ENCODE data around the gene GUCA1C. TPM values are rescaled to one million over a fixed set of nuclear protein-coding genes. Genes with fewer than 3 reads are reported as not detected.

The GUCA1C gene
- total and polyA plus RNA-seq, 2 of the 13 experiments (the other 11 are each of a cell fraction or from before 2014, with no cell fraction given), result not detected

DNA sequence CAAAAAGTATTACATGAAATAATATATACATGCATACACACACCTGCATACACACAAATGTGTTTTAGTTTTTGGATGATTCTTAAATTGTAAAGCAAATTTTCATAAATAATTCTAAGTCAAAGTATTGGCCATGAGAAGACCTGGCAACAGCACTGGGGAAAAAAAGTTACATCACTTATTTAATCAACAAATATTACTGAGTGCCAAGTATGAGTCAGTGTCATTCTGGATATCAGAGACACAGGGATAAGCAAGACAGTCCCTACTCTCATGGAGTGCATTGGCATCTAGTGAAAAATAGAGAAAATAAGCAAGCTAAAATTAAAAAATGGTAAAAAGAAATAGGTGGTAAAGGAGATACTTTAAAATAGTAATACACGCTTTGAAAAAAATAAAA lies 29.4 kb upstream of the GUCA1C start:
- ATAC-seq, result no peak
- H3K4me3 ChIP-seq (replicated peaks in 1 of 3; ENCODE audit: insufficient read depth in 1 of 3, low read depth in 2 of 3, low read length in 3 of 3), result no peak overlapping the region
- no peaks in the 10 kb centered on the region for H3K4me1 ChIP-seq (ENCODE audit: insufficient read depth, low read length)
- H3K4me2 ChIP-seq (ENCODE audit: low read depth, low read length), result no peak overlapping the region
- H2AFZ ChIP-seq (ENCODE audit: low read length), result no peak overlapping the region
- H3K27ac ChIP-seq (ENCODE audit: extremely low read length, insufficient read depth, low read length), result no peak overlapping the region
- ChIA-PET POLR2A (no interaction called here), CTCF (ENCODE audit: low intra/inter-chr PET ratio, low total read pairs) (no interaction called here)
- 80% methylated on average over 1 of the region's 1 CpG for WGBS (ENCODE audit: low lambda C conversion rate)
- no peak for DNase-seq (ENCODE audit: low spot score)
- H3K9ac ChIP-seq (ENCODE audit: insufficient read depth, low read depth, low read length), result no peak overlapping the region
- FAIRE-seq, result no peak
- intact Hi-C loops (cut with micrococcal nuclease; ENCODE audit: unreplicated experiment), result no loop called here
- no peak for TF ChIP-seq ZNF160 (CRISPR knock-in tag; IDR thresholded peaks at IDR 0.05)
- no peak for TF ChIP-seq GABPA (IDR thresholded peaks at IDR 0.05; ENCODE audit: low read depth, low read length)
- TF ChIP-seq GABPA (CRISPR knock-in tag; IDR thresholded peaks at IDR 0.05; ENCODE audit: low read depth), result no peak
- TF ChIP-seq FOXK2 (IDR thresholded peaks at IDR 0.05), result no peak
- TF ChIP-seq ZNF10 (CRISPR knock-in tag; IDR thresholded peaks at IDR 0.05; ENCODE audit: borderline replicate concordance, low read depth), result no peak
- no peak for TF ChIP-seq TGIF2 (CRISPR knock-in tag; IDR thresholded peaks at IDR 0.05)
- no peak for TF ChIP-seq SMARCE1 (IDR thresholded peaks at IDR 0.05; ENCODE audit: borderline replicate concordance)
- TF ChIP-seq ZNF605 (CRISPR knock-in tag; IDR thresholded peaks at IDR 0.05), result no peak
- TF ChIP-seq ZNF629 (CRISPR knock-in tag; conservative IDR thresholded peaks at IDR 0.05), result no peak
- no peak for TF ChIP-seq ZBTB7B (CRISPR knock-in tag; IDR thresholded peaks at IDR 0.05)
- no peak for TF ChIP-seq ZNF256 (CRISPR knock-in tag; conservative IDR thresholded peaks at IDR 0.05)
- TF ChIP-seq, protein P1, sequence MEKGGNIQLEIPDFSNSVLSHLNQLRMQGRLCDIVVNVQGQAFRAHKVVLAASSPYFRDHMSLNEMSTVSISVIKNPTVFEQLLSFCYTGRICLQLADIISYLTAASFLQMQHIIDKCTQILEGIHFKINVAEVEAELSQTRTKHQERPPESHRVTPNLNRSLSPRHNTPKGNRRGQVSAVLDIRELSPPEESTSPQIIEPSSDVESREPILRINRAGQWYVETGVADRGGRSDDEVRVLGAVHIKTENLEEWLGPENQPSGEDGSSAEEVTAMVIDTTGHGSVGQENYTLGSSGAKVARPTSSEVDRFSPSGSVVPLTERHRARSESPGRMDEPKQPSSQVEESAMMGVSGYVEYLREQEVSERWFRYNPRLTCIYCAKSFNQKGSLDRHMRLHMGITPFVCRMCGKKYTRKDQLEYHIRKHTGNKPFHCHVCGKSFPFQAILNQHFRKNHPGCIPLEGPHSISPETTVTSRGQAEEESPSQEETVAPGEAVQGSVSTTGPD (CRISPR knock-in tag; IDR thresholded peaks at IDR 0.05), result no peak
- no peak for TF ChIP-seq XBP1 (CRISPR knock-in tag; IDR thresholded peaks at IDR 0.05)
- no peak for TF ChIP-seq ZFYVE20 (CRISPR knock-in tag; IDR thresholded peaks at IDR 0.05; ENCODE audit: borderline replicate concordance, low read depth)
- TF ChIP-seq CHCHD3 (CRISPR knock-in tag; IDR thresholded peaks at IDR 0.05), result no peak
- no peak for TF ChIP-seq SOX5 (CRISPR knock-in tag; IDR thresholded peaks at IDR 0.05; ENCODE audit: borderline replicate concordance)
- TF ChIP-seq ZFP36 (IDR thresholded peaks at IDR 0.05; ENCODE audit: borderline replicate concordance, low read depth, low read length, partially characterized antibody), result no peak
- TF ChIP-seq CAMTA2 (CRISPR knock-in tag; IDR thresholded peaks at IDR 0.05; ENCODE audit: borderline replicate concordance), result no peak
- H3K36me3 ChIP-seq (replicated peaks in 1 of 2; ENCODE audit: control insufficient read depth in 1 of 2, insufficient read depth in 2 of 2, low read length in 2 of 2), result no peaks in the 10 kb centered on the region
- H3K9me3 ChIP-seq (ENCODE audit: low read length), result no peaks in the 10 kb centered on the region
- in situ Hi-C loops (cut with HindIII; ENCODE audit: extremely low pct_ligation_motif_present, low pct_unique_long_range_greater_than_20kb), result no loop called here
- BruUV-seq (replicated peaks), result no TSS peak
- H3K79me2 ChIP-seq (ENCODE audit: insufficient read depth, low read length), result no peaks in the 10 kb centered on the region
- H4K20me1 ChIP-seq (ENCODE audit: insufficient read depth, low read length), result no peaks in the 10 kb centered on the region
- no peaks in the 10 kb centered on the region for H3K27me3 ChIP-seq (ENCODE audit: control insufficient read depth in 1 of 2, insufficient read depth in 2 of 2, low read length in 2 of 2)
